HepG2 (cell line): ENCODE measurements around the gene PRKACB. TPM values are rescaled to one million over a fixed set of nuclear protein-coding genes. Genes with fewer than 3 reads are reported as not detected.

ENCODE experiments used
- ATAC-seq: fragments of 200-7000 bp; cut with Tn5 transposase; 3 replicates; pipeline ENCODE4 v1.9.1; 2020; ENCODE audit warnings: mild to moderate bottlenecking, moderate library complexity
- BruUV-seq: library from RNA; stranded (reverse); fragments of 400-500 nt; replicated peaks from 2 replicates; lab custom pipeline; 2021; lab: Mats Ljungman, UMichigan
- CTCF ChIA-PET: fragments of 300-600 bp; formaldehyde crosslinking; extraction: SDS; loops from one replicate; lab custom pipeline; 2021; ENCODE audit warnings: low total read pairs, inconsistent platforms, low intra/inter-chr PET ratio; lab: Yijun Ruan, JAX
- POLR2A ChIA-PET: fragments of 350-600 bp; sonication (Branson Sonifier 250); formaldehyde crosslinking; loops from one replicate; lab custom pipeline; 2020; ENCODE audit warnings: antibody characterized with exemption, inconsistent platforms; lab: Yijun Ruan, JAX
- DNase-seq: peaks from one replicate; pipeline ENCODE4 v3.0.0-alpha.2; 2015; ENCODE audit warnings: low spot score
- FAIRE-seq: peaks from 3 replicates; lab custom pipeline; 2011; peaks lifted over from hg19 to GRCh38; lab: Jason Lieb, UNC
- H2AFZ ChIP-seq: one replicate; pipeline ENCODE4 v1.6.1; 2011; ENCODE audit warnings: low read length, inconsistent platforms
- H3K27ac ChIP-seq: fragments of 300-600 bp; 3 replicates; pipeline ENCODE4 v1.8.0; 2011; ENCODE audit warnings: mixed run types, mild to moderate bottlenecking, mixed read lengths, low read length, inconsistent platforms; ENCODE audit not compliant: insufficient read depth; ENCODE audit errors: extremely low read length
- H3K27me3 ChIP-seq, 2 experiments: fragments of 200-600 bp in 1 of 2; 2 replicates in 1 of 2; 3 replicates in 1 of 2; pipeline versions ENCODE4 v1.6.0 to v1.8.0; 2011; ENCODE audit warnings: low read length in 2 of 2, mild to moderate bottlenecking in 2 of 2, moderate library complexity in 2 of 2, inconsistent platforms in 1 of 2; ENCODE audit not compliant: insufficient read depth in 2 of 2, control insufficient read depth in 1 of 2
- H3K36me3 ChIP-seq, 2 experiments: fragments of 200-600 bp in 1 of 2; replicated peaks in 1 of 2; 2 replicates in 1 of 2; 3 replicates in 1 of 2; pipeline versions ENCODE4 v1.5.1 to v1.8.0; 2011; ENCODE audit warnings: low read length in 2 of 2, inconsistent platforms in 1 of 2; ENCODE audit not compliant: insufficient read depth in 2 of 2, control insufficient read depth in 1 of 2
- H3K4me1 ChIP-seq: 2 replicates; pipeline ENCODE4 v1.5.1; 2012; ENCODE audit warnings: low read length, inconsistent platforms; ENCODE audit not compliant: insufficient read depth
- H3K4me2 ChIP-seq: 2 replicates; pipeline ENCODE4 v1.6.0; 2011; ENCODE audit warnings: low read depth, low read length, inconsistent platforms
- H3K4me3 ChIP-seq, 3 experiments: fragments of 200-600 bp in 1 of 3; sonication (generic), shearing (Covaris generic) in 1 of 3; replicated peaks in 1 of 3; 2 replicates each; pipeline ENCODE4 v1.5.1; 2011 to 2016; ENCODE audit warnings: low read length in 3 of 3, inconsistent platforms in 2 of 3, low read depth in 2 of 3, mild to moderate bottlenecking in 2 of 3, control low read depth in 1 of 3, mixed read lengths in 1 of 3; ENCODE audit not compliant: insufficient read depth in 1 of 3
- H3K79me2 ChIP-seq: one replicate; pipeline ENCODE4 v1.6.1; 2011; ENCODE audit warnings: low read length, inconsistent platforms; ENCODE audit not compliant: insufficient read depth
- H3K9ac ChIP-seq: 2 replicates; pipeline ENCODE4 v1.6.0; 2011; ENCODE audit warnings: mild to moderate bottlenecking, low read depth, low read length, inconsistent platforms; ENCODE audit not compliant: insufficient read depth
- H3K9me3 ChIP-seq: 2 replicates; pipeline ENCODE4 v1.5.1; 2012; ENCODE audit warnings: mild to moderate bottlenecking, low read length
- H4K20me1 ChIP-seq: 2 replicates; pipeline ENCODE4 v1.6.0; 2011; ENCODE audit warnings: inconsistent platforms, mild to moderate bottlenecking, low read length, moderate library complexity; ENCODE audit not compliant: insufficient read depth
- DZIP1 ChIP-seq: sonication (generic); formaldehyde crosslinking; IDR thresholded peaks from 2 replicates; pipeline ENCODE4 v1.5.0; 2020; ENCODE audit warnings: mild to moderate bottlenecking, missing genetic modification reagents
- FOXC1 ChIP-seq: sonication (generic); formaldehyde crosslinking; IDR thresholded peaks from 2 replicates; pipeline ENCODE4 v1.8.0; 2022; ENCODE audit warnings: mild to moderate bottlenecking, missing genetic modification reagents, borderline replicate concordance
- MED8 ChIP-seq: sonication (generic); formaldehyde crosslinking; IDR thresholded peaks from 2 replicates; pipeline ENCODE4 v1.8.1; 2023; ENCODE audit warnings: mild to moderate bottlenecking, missing genetic modification reagents; ENCODE audit not compliant: insufficient replicate concordance
- MTA1 ChIP-seq: sonication (generic); formaldehyde crosslinking; IDR thresholded peaks from 2 replicates; pipeline ENCODE4 v1.4.0; 2020; ENCODE audit warnings: missing genetic modification reagents, mild to moderate bottlenecking, borderline replicate concordance
- POLR2AphosphoS2 ChIP-seq: IDR thresholded peaks from 2 replicates; pipeline ENCODE4 v1.6.1; 2011; ENCODE audit warnings: low read depth, low read length, improper control_type of control experiment
- ZNF607 ChIP-seq: sonication (generic); formaldehyde crosslinking; IDR thresholded peaks from 2 replicates; pipeline ENCODE4 v1.5.1; 2020; ENCODE audit warnings: missing genetic modification reagents, mild to moderate bottlenecking, borderline replicate concordance
- ZNF720 ChIP-seq: sonication (generic); formaldehyde crosslinking; IDR thresholded peaks from 2 replicates; pipeline ENCODE4 v1.4.0; 2020; ENCODE audit warnings: missing genetic modification reagents
- WGBS: methylation state at CpG from one replicate; pipeline ENCODE4 v1.1.6; 2017; ENCODE audit warnings: low lambda C conversion rate; 5-methylcytosine and 5-hydroxymethylcytosine counted together
- in situ Hi-C: cut with HindIII; loops from 2 replicates; pipeline ENCODE4 v1.10.0; 2017; ENCODE audit warnings: low pct_unique_long_range_greater_than_20kb; ENCODE audit not compliant: extremely low pct_ligation_motif_present
- intact Hi-C: fragments of 100-400 bp; cut with micrococcal nuclease; formaldehyde crosslinking; loops from one replicate; pipeline ENCODE4 v1.10.0; 2022; ENCODE audit not compliant: unreplicated experiment
- polyA plus RNA-seq, 8 experiments: library from polyadenylated mRNA; depleted of rRNA in 3 of 8; stranded (reverse) in 7 of 8; unstranded in 1 of 8; fragments of >200 nt; fragmentation: Illumina TruSeq in 4 of 8; extraction: Trizol in 4 of 8; gene quantifications; 2 replicates each; pipeline versions ENCODE4 v1.2.1 to v1.2.3, GENCODE V29; 2011 to 2016; ENCODE audit warnings: low read depth in 4 of 8, missing spikeins in 1 of 8, mixed read lengths in 1 of 8; ENCODE audit not compliant: insufficient read depth in 1 of 8
- total RNA-seq, 5 experiments: library from RNA; depleted of rRNA; stranded (reverse); fragments of >200 nt; fragmentation: Illumina TruSeq; extraction: Trizol; gene quantifications; 2 replicates each; pipeline ENCODE4 v1.2.3, GENCODE V29; 2016; ENCODE audit warnings: low read depth in 1 of 5
- TF ChIP-seq, protein P1 (sequence below): sonication (generic); formaldehyde crosslinking; IDR thresholded peaks from 2 replicates; pipeline ENCODE4 v1.5.1; 2020; ENCODE audit warnings: mild to moderate bottlenecking, missing genetic modification reagents, borderline replicate concordance
- TF ChIP-seq, protein P2 (sequence below): sonication (generic); formaldehyde crosslinking; IDR thresholded peaks from 2 replicates; pipeline ENCODE4 v1.8.1; 2023; ENCODE audit warnings: mild to moderate bottlenecking, moderate library complexity, missing genetic modification reagents

Gene PRKACB
- total and polyA plus RNA-seq, 2 of the 13 experiments (the other 11 are each of a cell fraction or from before 2014, with no cell fraction given), result 3.5 to 5.8 TPM

DNA sequence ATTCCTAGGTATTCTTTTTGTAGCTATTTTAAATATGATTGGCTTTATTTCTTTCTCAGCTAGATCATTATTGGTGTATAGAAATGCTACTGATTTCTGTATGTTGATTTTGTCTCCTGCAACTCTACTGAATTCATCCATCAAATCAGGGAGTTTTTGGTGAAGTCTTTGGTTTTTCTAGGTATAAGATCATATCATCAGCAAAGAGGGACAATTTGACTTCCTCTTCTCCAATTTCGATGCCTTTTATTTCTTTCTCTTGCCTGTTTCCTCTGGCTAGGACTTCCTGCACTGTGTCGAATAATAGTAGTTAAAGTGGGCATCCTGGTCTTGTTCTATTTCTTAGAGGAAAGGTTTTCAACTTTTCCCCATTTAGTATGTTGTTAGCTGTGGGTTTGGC lies 27.5 kb upstream of the PRKACB start (continued):
- TF ChIP-seq DZIP1 (no peak), ZNF720 (CRISPR knock-in tag) (no peak)

- Histone ChIP-seq H3K27me3 (no peaks in the 10 kb centered on the region), H3K4me3 (no peak overlapping the region), H3K27ac (no peak overlapping the region), H3K4me1 (no peaks in the 10 kb centered on the region), H3K9ac (no peak overlapping the region), H3K9me3 (no peaks in the 10 kb centered on the region), H4K20me1 (no peaks in the 10 kb centered on the region), H3K36me3 (no peaks in the 10 kb centered on the region), H3K79me2 (no peaks in the 10 kb centered on the region), H2AFZ (no peak overlapping the region), H3K4me2 (no peak overlapping the region)
- 100% methylated on average over 1 of the region's 1 CpG for WGBS
- no peak for FAIRE-seq
- POLR2A ChIA-PET, result no interaction called here
- BruUV-seq, result no TSS peak
- no peak for DNase-seq
- CTCF ChIA-PET, result no interaction called here
- intact Hi-C loops, result loop anchor here (2.0 kb wide), 1 partner anchor 125 kb away; no protein-coding TSS in a partner anchor
- in situ Hi-C loops, result no loop called here
- TF ChIP-seq ZNF607 (CRISPR knock-in tag), result no peak
- TF ChIP-seq MTA1, result no peak
- TF ChIP-seq, protein P1, sequence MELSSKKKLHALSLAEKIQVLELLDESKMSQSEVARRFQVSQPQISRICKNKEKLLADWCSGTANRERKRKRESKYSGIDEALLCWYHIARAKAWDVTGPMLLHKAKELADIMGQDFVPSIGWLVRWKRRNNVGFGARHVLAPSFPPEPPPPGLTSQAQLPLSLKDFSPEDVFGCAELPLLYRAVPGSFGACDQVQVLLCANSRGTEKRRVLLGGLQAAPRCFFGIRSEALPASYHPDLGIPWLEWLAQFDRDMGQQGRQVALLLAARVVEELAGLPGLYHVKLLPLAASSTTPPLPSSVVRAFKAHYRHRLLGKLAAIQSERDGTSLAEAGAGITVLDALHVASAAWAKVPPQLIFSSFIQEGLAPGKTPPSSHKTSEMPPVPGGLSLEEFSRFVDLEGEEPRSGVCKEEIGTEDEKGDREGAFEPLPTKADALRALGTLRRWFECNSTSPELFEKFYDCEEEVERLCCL, result no peak
- TF ChIP-seq, protein P2, sequence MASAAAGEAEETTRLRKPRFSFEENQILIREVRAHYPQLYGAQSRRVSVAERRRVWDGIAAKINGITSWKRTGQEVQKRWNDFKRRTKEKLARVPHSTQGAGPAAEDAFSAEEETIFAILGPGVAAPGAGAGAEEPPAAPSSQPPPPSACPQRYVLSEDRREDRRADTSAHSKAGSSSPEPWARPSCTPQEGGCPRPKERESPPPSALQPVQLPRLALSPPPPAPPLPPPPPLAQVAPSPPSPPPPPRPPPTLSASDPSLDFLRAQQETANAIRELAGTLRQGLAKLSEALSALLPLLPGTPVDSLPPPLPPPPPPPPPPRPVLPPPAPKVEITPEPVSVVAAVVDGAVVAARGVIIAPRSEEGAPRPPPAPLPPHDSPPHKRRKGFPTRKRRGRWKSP (CRISPR knock-in tag), result no peak
- no peak for TF ChIP-seq POLR2AphosphoS2
- TF ChIP-seq MED8 (CRISPR knock-in tag), result no peak
- no peak for TF ChIP-seq FOXC1 (CRISPR knock-in tag)
- ATAC-seq, result no peak
Measured at GRCh38 chr1:84117868-84118267, 26.2 kb upstream of the PRKACB start.
